HEK293 (cell line): ENCODE data around the gene VSIR.

ENCODE experiments used
- ATF2 ChIP-seq: fragments of 450-650 bp; formaldehyde crosslinking; IDR thresholded peaks from 2 replicates; pipeline ENCODE4 v1.5.1; 2016; ENCODE audit warnings: missing biosample characterization, missing genetic modification characterization, low read depth
- CTCF ChIP-seq: fragments of 450-650 bp; formaldehyde crosslinking; IDR thresholded peaks from 2 replicates; pipeline ENCODE4 v1.5.1; 2016; ENCODE audit warnings: missing biosample characterization, missing genetic modification characterization
- GLIS1 ChIP-seq: fragments of 450-650 bp; formaldehyde crosslinking; IDR thresholded peaks from 2 replicates; pipeline ENCODE4 v1.5.1; 2016; ENCODE audit warnings: missing biosample characterization, missing genetic modification characterization
- ZBTB49 ChIP-seq: fragments of 450-650 bp; formaldehyde crosslinking; IDR thresholded peaks from 2 replicates; pipeline ENCODE4 v1.5.1; 2016; ENCODE audit warnings: missing biosample characterization, missing genetic modification characterization, low read depth
- ZBTB8A ChIP-seq: fragments of 450-650 bp; formaldehyde crosslinking; IDR thresholded peaks from 2 replicates; pipeline ENCODE4 v1.5.1; 2016; ENCODE audit warnings: missing biosample characterization, missing genetic modification characterization

- TF ChIP-seq ZBTB8A (no peak), GLIS1 (no peak), CTCF (tag by site-specific recombination) (no peak), ZBTB49 (tag by site-specific recombination) (no peak), ATF2 (tag by site-specific recombination) (no peak)
Measured at GRCh38 chr10:71707240-71707789, 66.0 kb downstream of the VSIR start.
